Esophagus squamous epithelium (tissue), 5 donors: ENCODE data around the gene TPSB2. TPM values are rescaled to one million over a fixed set of nuclear protein-coding genes. Genes with fewer than 3 reads are reported as not detected.
"Not testable (repeated sequence)": the region's sequence is repeated elsewhere in the genome, so short reads cannot be mapped to it uniquely, and the experiment has no call there.

ENCODE experiments used
- DNase-seq: peaks from one replicate; lab custom pipeline; 2025; lab: John Stamatoyannopoulos, UW
- H3K27ac ChIP-seq, 4 donors: fragments of 200-600 bp; sonication (generic); one replicate each; pipeline ENCODE4 v1.5.1; 2016 to 2019; ENCODE audit warnings: mild to moderate bottlenecking in 1 of 4
- H3K27me3 ChIP-seq, 4 donors: fragments of 200-600 bp; sonication (generic); 1 replicate in 3 of 4; 2 replicates in 1 of 4; pipeline versions ENCODE4 v1.5.1 to v1.6.0; 2017 to 2021; ENCODE audit warnings: antibody characterized with exemption in 1 of 4
- H3K36me3 ChIP-seq, 3 donors: fragments of 200-600 bp; sonication (generic); one replicate each; pipeline ENCODE4 v1.5.1; 2016 to 2019
- H3K4me1 ChIP-seq, 3 donors: fragments of 200-600 bp; sonication (generic); one replicate each; pipeline ENCODE4 v1.5.1; 2017 to 2019
- H3K4me3 ChIP-seq, 4 donors: fragments of 200-600 bp; sonication (generic); 1 replicate in 3 of 4; 2 replicates in 1 of 4; pipeline ENCODE4 v1.5.1; 2016 to 2019; ENCODE audit warnings: mild to moderate bottlenecking in 2 of 4, moderate library complexity in 1 of 4
- H3K9me3 ChIP-seq, 3 donors: fragments of 200-600 bp; sonication (generic); one replicate each; pipeline ENCODE4 v1.5.1; 2016 to 2019
- POLR2A ChIP-seq, 4 donors: fragments of 450-650 bp; IDR thresholded peaks; one replicate each; pipeline ENCODE4 v1.6.1; 2017; ENCODE audit warnings: antibody characterized with exemption in 4 of 4, mild to moderate bottlenecking in 4 of 4, moderate library complexity in 3 of 4
- WGBS, 2 donors: methylation state at CpG; one replicate each; pipeline ENCODE4 v1.1.5; 2018; 5-methylcytosine and 5-hydroxymethylcytosine counted together
- intact Hi-C: fragments of 100-400 bp; cut with DNase I; formaldehyde crosslinking; loops from one replicate; pipeline ENCODE4 v1.15.0; 2022
- total RNA-seq, 4 donors: library from RNA; depleted of rRNA; stranded (reverse); fragments of >200 nt; gene quantifications; one replicate each; pipeline ENCODE4 v1.1.0, GENCODE V29; 2016
- TF ChIP-seq, protein P1 (sequence below), 6 experiments: fragments of 450-650 bp in 4 of 6; fragments of 200-600 bp in 2 of 6; sonication (generic) in 2 of 6; IDR thresholded peaks; one replicate each; pipeline ENCODE4 v1.5.1; 2016 to 2019; ENCODE audit warnings: antibody characterized with exemption in 6 of 6, mild to moderate bottlenecking in 4 of 6, moderate library complexity in 4 of 6
- donor health status: DM: yes; HTN: yes; CAD: no.

Gene TPSB2
- total RNA-seq, 4 donors from 2014 or later, result 4.0 to 537 (median 20.2) TPM

DNA sequence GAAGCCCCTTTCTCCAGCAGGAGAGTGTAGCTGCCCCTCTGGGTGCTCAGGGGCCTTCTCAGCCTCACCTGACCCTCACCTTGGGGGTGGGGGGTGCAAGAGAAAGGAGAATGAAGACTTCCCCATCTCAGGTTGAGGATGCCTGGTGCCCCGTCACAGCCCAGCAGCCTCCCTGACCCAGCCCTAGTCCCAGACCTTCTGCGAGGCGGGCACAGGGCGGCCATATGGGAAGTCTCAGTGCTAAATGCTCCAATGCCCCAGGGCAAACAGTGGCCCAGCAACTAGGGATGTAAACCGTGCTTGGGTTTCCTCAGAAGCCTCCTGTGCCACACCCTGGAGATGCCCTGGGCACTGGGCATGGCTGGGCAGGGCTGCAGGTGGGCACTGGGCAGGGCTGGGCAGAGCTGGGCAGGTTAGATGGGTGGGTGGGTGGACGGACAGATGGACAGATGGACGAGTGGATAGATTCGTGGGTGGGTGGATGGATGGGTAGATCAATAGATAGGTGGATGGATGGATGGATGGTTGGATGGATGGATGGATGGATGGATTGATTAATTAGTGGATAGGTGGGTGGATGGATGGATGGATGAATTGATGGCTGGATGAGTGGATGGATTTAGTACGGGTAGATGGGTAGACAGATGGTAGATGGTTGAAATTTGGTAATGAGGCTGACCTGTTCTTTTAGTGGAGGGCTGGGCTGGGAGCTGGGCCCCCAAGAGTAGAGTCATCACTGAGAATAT is 42.6 kb upstream of the TPSB2 start:
- DNase-seq, result no peak
- H3K27me3 ChIP-seq, result peaks cover 0 to 64% (median 0%) of the 10 kb centered on the region in 4 donors
- WGBS, 2 donors, result 65 to 70% methylated on average over 4 of the region's 9 CpGs
- no peaks in the 10 kb centered on the region for H3K9me3 ChIP-seq
- no peak overlapping the region for H3K4me3 ChIP-seq
- peaks cover 0 to 10% (median 0%) of the 10 kb centered on the region in 3 donors for H3K4me1 ChIP-seq
- TF ChIP-seq, protein P1, sequence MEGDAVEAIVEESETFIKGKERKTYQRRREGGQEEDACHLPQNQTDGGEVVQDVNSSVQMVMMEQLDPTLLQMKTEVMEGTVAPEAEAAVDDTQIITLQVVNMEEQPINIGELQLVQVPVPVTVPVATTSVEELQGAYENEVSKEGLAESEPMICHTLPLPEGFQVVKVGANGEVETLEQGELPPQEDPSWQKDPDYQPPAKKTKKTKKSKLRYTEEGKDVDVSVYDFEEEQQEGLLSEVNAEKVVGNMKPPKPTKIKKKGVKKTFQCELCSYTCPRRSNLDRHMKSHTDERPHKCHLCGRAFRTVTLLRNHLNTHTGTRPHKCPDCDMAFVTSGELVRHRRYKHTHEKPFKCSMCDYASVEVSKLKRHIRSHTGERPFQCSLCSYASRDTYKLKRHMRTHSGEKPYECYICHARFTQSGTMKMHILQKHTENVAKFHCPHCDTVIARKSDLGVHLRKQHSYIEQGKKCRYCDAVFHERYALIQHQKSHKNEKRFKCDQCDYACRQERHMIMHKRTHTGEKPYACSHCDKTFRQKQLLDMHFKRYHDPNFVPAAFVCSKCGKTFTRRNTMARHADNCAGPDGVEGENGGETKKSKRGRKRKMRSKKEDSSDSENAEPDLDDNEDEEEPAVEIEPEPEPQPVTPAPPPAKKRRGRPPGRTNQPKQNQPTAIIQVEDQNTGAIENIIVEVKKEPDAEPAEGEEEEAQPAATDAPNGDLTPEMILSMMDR (IDR thresholded peaks at IDR 0.05), result no peak
- no peak for TF ChIP-seq POLR2A (IDR thresholded peaks at IDR 0.05)
- no peaks in the 10 kb centered on the region for H3K36me3 ChIP-seq
- intact Hi-C loops, result no loop called here
- no peak overlapping the region for H3K27ac ChIP-seq

DNA sequence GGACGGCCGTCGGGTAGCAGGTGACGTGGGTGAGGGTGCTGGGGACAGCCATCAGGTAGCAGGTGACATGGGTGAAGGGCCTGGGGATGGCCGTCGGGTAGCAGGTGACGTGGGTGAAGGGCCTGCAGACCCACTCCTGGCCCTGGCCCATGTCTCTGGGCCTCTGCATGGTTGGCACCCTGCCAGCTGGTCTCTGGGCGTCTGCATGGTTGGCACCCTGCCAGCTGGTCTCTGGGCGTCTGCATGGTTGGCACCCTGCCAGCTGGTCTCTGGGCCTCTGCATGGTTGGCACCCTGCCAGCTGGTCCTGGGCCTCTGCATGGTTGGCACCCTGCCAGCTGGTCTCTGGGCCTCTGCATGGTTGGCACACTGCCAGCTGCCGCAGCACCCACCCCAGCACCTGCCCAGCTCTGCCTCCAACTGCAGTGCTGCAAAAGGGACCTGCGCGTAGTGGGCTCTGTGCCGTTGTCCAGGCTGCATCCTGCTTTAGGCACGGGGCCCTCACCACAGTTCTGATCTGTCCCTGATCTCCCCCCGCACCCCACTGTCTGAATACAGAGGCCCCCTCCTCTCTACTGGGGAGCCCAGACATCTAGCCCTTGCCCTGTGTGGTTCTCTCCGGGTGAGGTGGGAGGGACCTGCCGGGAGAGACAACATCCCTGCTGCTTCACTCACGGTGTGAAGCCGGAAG is 41.9 kb upstream of the TPSB2 start:
- 25 to 36% methylated on average over 9 to 10 of the region's 19 CpGs for WGBS, 2 donors
- DNase-seq, H3K9me3 ChIP-seq, H3K36me3 ChIP-seq, H3K27ac ChIP-seq, H3K4me3 ChIP-seq, intact Hi-C loops: not testable (repeated sequence)
- Histone ChIP-seq H3K27me3 (peaks cover 0 to 64% (median 0%) of the 10 kb centered on the region in 4 donors), H3K4me1 (peaks cover 0 to 10% (median 0%) of the 10 kb centered on the region in 3 donors)

DNA sequence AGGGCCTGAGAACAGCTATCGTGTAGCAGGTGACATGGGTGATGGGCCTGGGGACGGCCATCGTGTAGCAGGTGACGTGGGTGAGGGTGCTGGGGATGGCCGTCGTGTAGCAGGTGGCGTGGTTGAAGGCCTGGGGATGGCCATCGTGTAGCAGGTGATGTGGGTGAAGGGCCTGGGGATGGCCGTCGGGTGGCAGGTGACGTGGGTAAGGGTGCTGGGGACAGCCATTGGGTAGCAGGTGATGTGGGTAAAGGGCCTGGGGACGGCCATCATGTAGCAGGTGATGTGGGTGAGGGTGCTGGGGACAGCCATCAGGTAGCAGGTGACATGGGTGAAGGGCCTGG is 41.4 kb upstream of the TPSB2 start:
- TF ChIP-seq POLR2A (IDR thresholded peaks at IDR 0.05), result no peak
- TF ChIP-seq, protein P1 (IDR thresholded peaks at IDR 0.05), result no peak
- Histone ChIP-seq H3K4me3 (no peak overlapping the region), H3K9me3 (no peaks in the 10 kb centered on the region), H3K27me3 (peaks cover 0 to 64% (median 0%) of the 10 kb centered on the region in 4 donors), H3K36me3 (no peaks in the 10 kb centered on the region), H3K4me1 (peaks cover 0 to 10% (median 0%) of the 10 kb centered on the region in 3 donors), H3K27ac (no peak overlapping the region)
- intact Hi-C loops, result no loop called here
- DNase-seq, result no peak
- 83 to 85% methylated on average over 5 to 9 of the region's 12 CpGs for WGBS, 2 donors

DNA sequence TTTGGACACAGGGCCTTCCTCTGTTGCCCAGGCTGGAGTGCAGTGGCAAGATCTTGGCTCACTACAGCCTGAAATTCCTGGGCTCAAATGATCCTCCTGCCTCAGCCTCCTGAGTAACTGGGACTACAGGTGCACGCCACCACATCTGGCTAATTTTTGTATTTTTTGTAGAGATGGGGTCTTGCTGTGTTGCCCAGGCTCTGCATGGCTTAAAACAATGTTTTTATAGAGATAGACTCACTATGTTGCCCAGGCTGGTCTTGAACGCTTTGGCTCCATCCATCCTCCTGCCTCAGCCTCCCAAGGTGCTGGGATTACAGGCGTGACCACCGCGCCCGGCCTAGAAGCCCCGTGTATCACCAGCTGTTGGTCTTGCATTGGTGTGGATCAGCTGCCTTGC is 39.4 kb upstream of the TPSB2 start:
- 71 to 94% methylated on average over 6 to 7 of the region's 7 CpGs for WGBS, 2 donors
- intact Hi-C loops, result loop anchor here (10.0 kb wide), 1 partner anchor 795 kb away; no protein-coding TSS in a partner anchor
- DNase-seq, result not testable (repeated sequence)

DNA sequence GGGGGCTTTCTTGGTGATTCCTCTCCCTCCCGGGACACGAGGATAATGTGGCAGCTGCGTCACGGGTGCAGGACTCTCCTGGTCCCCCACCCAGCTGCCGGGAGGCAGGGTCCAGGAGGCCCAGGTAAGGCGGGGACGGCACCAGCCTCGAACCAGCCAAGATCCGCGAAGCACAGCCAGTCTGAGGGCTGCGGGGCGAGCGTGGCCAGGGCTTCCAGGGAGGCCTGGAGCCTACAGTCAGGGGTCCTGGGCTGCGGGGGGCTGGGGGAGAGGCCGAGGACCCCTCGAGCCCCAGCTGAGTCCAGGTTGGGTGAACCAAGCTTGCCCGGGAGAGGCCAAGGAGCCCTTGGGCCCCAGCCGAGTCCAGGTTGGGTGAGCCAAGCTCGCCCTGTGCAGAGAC is 35.8 kb upstream of the TPSB2 start:
- Histone ChIP-seq H3K4me3 (no peak overlapping the region), H3K27ac (no peak overlapping the region), H3K4me1 (peaks cover 0 to 7% (median 0%) of the 10 kb centered on the region in 3 donors), H3K27me3 (peaks cover 0 to 56% (median 5%) of the 10 kb centered on the region in 4 donors), H3K9me3 (no peaks in the 10 kb centered on the region), H3K36me3 (no peaks in the 10 kb centered on the region)
- intact Hi-C loops, result loop anchor here (10.0 kb wide), 1 partner anchor 791 kb away; no protein-coding TSS in a partner anchor
- 73 to 90% methylated on average over 2 to 9 of the region's 19 CpGs for WGBS, 2 donors
- DNase-seq, result no peak
- TF ChIP-seq, protein P1 (IDR thresholded peaks at IDR 0.05), result no peak
- TF ChIP-seq POLR2A (IDR thresholded peaks at IDR 0.05), result no peak

More for the DNA sequence above, 39.4 kb upstream of the TPSB2 start:
- H3K9me3 ChIP-seq, H3K4me3 ChIP-seq, H3K27ac ChIP-seq, H3K36me3 ChIP-seq: not testable (repeated sequence)
- Histone ChIP-seq H3K4me1 (peaks cover 0 to 10% (median 0%) of the 10 kb centered on the region in 3 donors), H3K27me3 (peaks cover 0 to 55% (median 0%) of the 10 kb centered on the region in 4 donors)
